ENCODE measurements around the gene SLC12A9. TPM values are rescaled to one million over a fixed set of nuclear protein-coding genes. Genes with fewer than 3 reads are reported as not detected.

SLC12A9 gene
- total and polyA plus RNA-seq, 4 donors: 28.5 to 52.6 (median 39.2) TPM

DNA sequence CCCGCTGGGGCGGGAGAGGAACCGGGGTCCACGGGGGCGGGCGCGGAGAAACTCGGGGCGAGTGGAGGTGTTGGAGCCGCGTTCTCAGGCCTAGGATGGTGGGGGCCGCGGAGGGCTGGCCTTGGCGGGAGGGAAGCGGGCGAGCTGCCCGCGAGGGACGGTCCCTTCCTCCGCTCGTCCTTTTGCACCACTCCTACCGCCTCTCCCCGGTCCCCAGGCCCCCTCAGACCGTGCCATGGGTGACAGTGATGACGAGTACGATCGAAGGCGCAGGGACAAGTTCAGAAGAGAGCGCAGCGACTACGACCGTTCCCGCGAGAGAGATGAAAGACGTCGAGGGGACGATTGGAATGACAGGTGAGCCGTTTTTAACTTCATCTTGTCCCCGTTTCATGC is 22.8 kb downstream of the SLC12A9 start:
- peak overlapping the region; percentile 84 to 91 for H3K27ac ChIP-seq (ENCODE audit: low read depth in 1 of 2, low read length in 1 of 2)
- ATAC-seq (ENCODE audit: insufficient read depth, low FRiP score) (peak; percentile 13), DNase-seq (peak in 1 of 3 donors; percentile 47)
- WGBS, 2 donors: 0% methylated on average over 35 to 39 of the region's 39 CpGs
- peak overlapping the region; percentile 46 to 83 for H3K9ac ChIP-seq (ENCODE audit: insufficient read depth in 1 of 2, low read length in 2 of 2)
- H3K4me3 ChIP-seq: peak overlapping the region; percentile 96
- H3K27me3 ChIP-seq (ENCODE audit: control insufficient read depth in 3 of 3, insufficient read depth in 3 of 3, low read length in 2 of 3): no peaks in the 10 kb centered on the region
- peaks cover 2 to 37% (median 30%) of the 10 kb centered on the region in 4 donors for H3K36me3 ChIP-seq (ENCODE audit: control insufficient read depth in 4 of 4, insufficient read depth in 4 of 4, low read length in 4 of 4)
- H3K4me1 ChIP-seq (ENCODE audit: control insufficient read depth in 5 of 5, insufficient read depth in 5 of 5, low read length in 5 of 5): peaks cover 3 to 20% (median 12%) of the 10 kb centered on the region in 5 donors
- no peak for TF ChIP-seq CTCF (IDR thresholded peaks at IDR 0.05; ENCODE audit: control extremely low read depth, extremely low read depth)
- H3K9me3 ChIP-seq (ENCODE audit: control insufficient read depth in 4 of 4, insufficient read depth in 3 of 4, low read length in 3 of 4): no peaks in the 10 kb centered on the region

- TF ChIP-seq CTCF (IDR thresholded peaks at IDR 0.05; ENCODE audit: control extremely low read depth, extremely low read depth): no peak
- H3K4me1 ChIP-seq (ENCODE audit: control insufficient read depth in 5 of 5, insufficient read depth in 5 of 5, low read length in 5 of 5): peaks cover 3 to 20% (median 12%) of the 10 kb centered on the region in 5 donors
- no peak for DNase-seq
- no peaks in the 10 kb centered on the region for H3K27me3 ChIP-seq (ENCODE audit: control insufficient read depth in 3 of 3, insufficient read depth in 3 of 3, low read length in 2 of 3)
- ATAC-seq (ENCODE audit: insufficient read depth, low FRiP score): no peak
- 83 to 90% methylated on average over 7 of the region's 7 CpGs for WGBS, 2 donors
- H3K4me3 ChIP-seq: no peak overlapping the region
- no peaks in the 10 kb centered on the region for H3K9me3 ChIP-seq (ENCODE audit: control insufficient read depth in 4 of 4, insufficient read depth in 3 of 4, low read length in 3 of 4)
- H3K27ac ChIP-seq (ENCODE audit: low read depth in 1 of 2, low read length in 1 of 2): no peak overlapping the region
- no peak overlapping the region for H3K9ac ChIP-seq (ENCODE audit: insufficient read depth in 1 of 2, low read length in 2 of 2)
- H3K36me3 ChIP-seq (ENCODE audit: control insufficient read depth in 4 of 4, insufficient read depth in 4 of 4, low read length in 4 of 4): peaks cover 11 to 39% (median 30%) of the 10 kb centered on the region in 4 donors
Measured at GRCh38 chr7:100878013-100878412, 25.5 kb downstream of the SLC12A9 start.

DNA sequence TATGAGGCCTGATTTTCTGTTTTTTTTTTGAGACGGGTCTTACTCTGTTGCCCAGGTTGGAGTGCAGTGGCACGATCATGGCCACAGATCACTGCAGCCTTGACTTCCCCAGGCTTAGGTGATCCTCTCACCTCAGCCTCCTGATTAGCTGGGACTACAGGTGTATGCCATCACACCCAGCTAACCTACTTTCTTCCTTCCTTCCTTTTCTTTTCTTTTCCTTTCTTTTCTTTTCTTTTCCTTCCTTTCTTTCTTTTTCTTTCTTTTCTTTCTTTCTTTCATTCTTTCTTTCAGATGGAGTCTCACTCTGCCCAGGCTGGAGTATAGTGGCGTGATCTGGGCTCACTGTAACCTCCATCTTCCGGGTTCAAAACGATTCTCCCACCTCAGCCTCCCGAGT is 26.2 kb downstream of the SLC12A9 start:
- H3K9me3 ChIP-seq (ENCODE audit: control insufficient read depth in 4 of 4, insufficient read depth in 3 of 4, low read length in 3 of 4): no peaks in the 10 kb centered on the region
- H3K4me1 ChIP-seq (ENCODE audit: control insufficient read depth in 5 of 5, insufficient read depth in 5 of 5, low read length in 5 of 5): peaks cover 3 to 20% (median 12%) of the 10 kb centered on the region in 5 donors
- no peak for DNase-seq

More for the DNA sequence above, 26.2 kb downstream of the SLC12A9 start:
- Histone ChIP-seq H3K4me3 (no peak overlapping the region), H3K9ac (ENCODE audit: insufficient read depth in 1 of 2, low read length in 2 of 2) (no peak overlapping the region), H3K27me3 (ENCODE audit: control insufficient read depth in 3 of 3, insufficient read depth in 3 of 3, low read length in 2 of 3) (no peaks in the 10 kb centered on the region), H3K27ac (ENCODE audit: low read depth in 1 of 2, low read length in 1 of 2) (no peak overlapping the region), H3K36me3 (ENCODE audit: control insufficient read depth in 4 of 4, insufficient read depth in 4 of 4, low read length in 4 of 4) (peaks cover 13 to 42% (median 31%) of the 10 kb centered on the region in 4 donors)
- no peak for ATAC-seq (ENCODE audit: insufficient read depth, low FRiP score)
- no peak for TF ChIP-seq CTCF (IDR thresholded peaks at IDR 0.05; ENCODE audit: control extremely low read depth, extremely low read depth)
- WGBS, 2 donors: 79 to 92% methylated on average over 6 of the region's 6 CpGs
